HCT116 (cell line): ENCODE data around the gene DYRK2. TPM values are rescaled to one million over a fixed set of nuclear protein-coding genes. Genes with fewer than 3 reads are reported as not detected.

Experiments used
- ATAC-seq: fragments of 200-7000 bp; cut with Tn5 transposase; 2 replicates; pipeline ENCODE4 v1.9.1; 2020; ENCODE audit warnings: mild to moderate bottlenecking, moderate library complexity
- BruUV-seq: library from RNA; stranded (reverse); fragments of 400-500 nt; replicated peaks from 2 replicates; lab custom pipeline; 2021; lab: Mats Ljungman, UMichigan
- CTCF ChIA-PET: fragments of 300-600 bp; sonication (Branson Sonifier 250); formaldehyde crosslinking; loops from one replicate; lab custom pipeline; 2021; ENCODE audit warnings: antibody characterized with exemption; lab: Charles Lee
- POLR2A ChIA-PET: fragments of 300-600, 350-600 bp; sonication (Branson Sonifier 250); formaldehyde crosslinking; loops from one replicate; lab custom pipeline; 2021; ENCODE audit warnings: antibody characterized with exemption; lab: Charles Lee
- RAD21 ChIA-PET, 2 experiments: fragments of 300-600 bp; sonication (Branson Sonifier 250); formaldehyde crosslinking; loops; one replicate each; lab custom pipeline; 2023; ENCODE audit warnings: low total read pairs in 2 of 2; ENCODE audit not compliant: uncharacterized antibody in 2 of 2, unreplicated experiment in 2 of 2, low non-redundant PET in 1 of 2; lab: Charles Lee
- DNase-seq: peaks from one replicate; pipeline ENCODE4 v3.0.0-alpha.2; 2010; ENCODE audit warnings: low read depth, low spot score
- H2AFZ ChIP-seq: fragments of 200-600 bp; shearing (Covaris generic), sonication (generic); 2 replicates; pipeline ENCODE4 v1.6.1; 2017; ENCODE audit warnings: low read depth, mixed run types, mixed read lengths, antibody characterized with exemption, low read length; ENCODE audit not compliant: poor library complexity, severe bottlenecking
- H3K27ac ChIP-seq: 2 replicates; pipeline ENCODE4 v1.5.1; 2012; ENCODE audit warnings: low read depth, low read length
- H3K27me3 ChIP-seq: fragments of 200-600 bp; sonication (generic); 2 replicates; pipeline ENCODE4 v1.6.1; 2016; ENCODE audit warnings: mixed run types, low read length, mixed read lengths; ENCODE audit not compliant: insufficient read depth
- H3K36me3 ChIP-seq, 2 experiments: fragments of 200-500 bp in 1 of 2; fragments of 200-600 bp in 1 of 2; sonication (Bioruptor generic) in 1 of 2; sonication (generic) in 1 of 2; 2 replicates each; pipeline versions ENCODE4 v1.5.1 to v1.6.1; 2014 to 2016; ENCODE audit warnings: low read length in 2 of 2, inconsistent platforms in 1 of 2, mixed read lengths in 1 of 2, mixed run types in 1 of 2; ENCODE audit not compliant: insufficient read depth in 2 of 2, control insufficient read depth in 1 of 2
- H3K4me1 ChIP-seq, 2 experiments: fragments of 200-600 bp in 1 of 2; sonication (generic) in 1 of 2; 2 replicates each; pipeline versions ENCODE4 v1.5.1 to v1.6.1; 2012 to 2017; ENCODE audit warnings: low read length in 2 of 2, inconsistent platforms in 1 of 2, mild to moderate bottlenecking in 1 of 2, mixed read lengths in 1 of 2, mixed run types in 1 of 2, moderate library complexity in 1 of 2; ENCODE audit not compliant: insufficient read depth in 2 of 2, control insufficient read depth in 1 of 2
- H3K4me2 ChIP-seq: fragments of 200-600 bp; sonication (generic); 2 replicates; pipeline ENCODE4 v1.6.1; 2017; ENCODE audit warnings: mixed run types, low read length, mixed read lengths
- H3K4me3 ChIP-seq, 2 experiments: fragments of 200-600 bp in 1 of 2; sonication (generic) in 1 of 2; replicated peaks in 1 of 2; 2 replicates each; pipeline ENCODE4 v1.5.1; 2011 to 2016; ENCODE audit warnings: low read length in 2 of 2, control low read depth in 1 of 2, low read depth in 1 of 2, mild to moderate bottlenecking in 1 of 2, mixed read lengths in 1 of 2, mixed run types in 1 of 2
- H3K79me2 ChIP-seq: fragments of 200-600 bp; sonication (generic); 2 replicates; pipeline ENCODE4 v1.6.1; 2017; ENCODE audit warnings: mild to moderate bottlenecking, mixed run types, low read length, moderate library complexity, mixed read lengths; ENCODE audit not compliant: insufficient read depth
- H3K9ac ChIP-seq: fragments of 200-600 bp; sonication (generic); 2 replicates; pipeline ENCODE4 v1.6.1; 2016; ENCODE audit warnings: low read length, mixed read lengths
- H3K9me2 ChIP-seq: fragments of 200-600 bp; sonication (generic), shearing (Covaris generic); 2 replicates; pipeline ENCODE4 v1.6.1; 2017; ENCODE audit warnings: mixed run types, mild to moderate bottlenecking, moderate library complexity; ENCODE audit not compliant: insufficient read depth
- H3K9me3 ChIP-seq, 2 experiments: fragments of 200-500 bp in 1 of 2; fragments of 200-600 bp in 1 of 2; sonication (Bioruptor generic) in 1 of 2; sonication (generic) in 1 of 2; 2 replicates each; pipeline ENCODE4 v1.6.1; 2014 to 2017; ENCODE audit warnings: low read length in 2 of 2, mixed read lengths in 2 of 2, inconsistent platforms in 1 of 2, low read depth in 1 of 2, mild to moderate bottlenecking in 1 of 2, mixed run types in 1 of 2, moderate library complexity in 1 of 2; ENCODE audit not compliant: control insufficient read depth in 1 of 2, insufficient read depth in 1 of 2
- H4K20me1 ChIP-seq: fragments of 200-600 bp; sonication (generic), shearing (Covaris generic); 2 replicates; pipeline ENCODE4 v1.6.1; 2017; ENCODE audit warnings: mixed run types, mild to moderate bottlenecking, moderate library complexity; ENCODE audit not compliant: insufficient read depth
- ATF3 ChIP-seq: IDR thresholded peaks from 2 replicates; pipeline ENCODE4 v1.6.1; 2012
- CBX3 ChIP-seq: IDR thresholded peaks from 2 replicates; pipeline ENCODE4 v1.6.1; 2012; ENCODE audit warnings: low read depth
- CEBPB ChIP-seq: IDR thresholded peaks from 2 replicates; pipeline ENCODE4 v1.6.1; 2012; ENCODE audit warnings: low read depth
- CTCF ChIP-seq, 3 experiments: fragments of 200-600 bp in 1 of 3; sonication (generic) in 1 of 3; IDR thresholded peaks in 2 of 3; conservative IDR thresholded peaks in 1 of 3; 2 replicates each; pipeline ENCODE4 v1.5.1; 2012 to 2017; ENCODE audit warnings: low read depth in 2 of 3, low read length in 2 of 3, antibody characterized with exemption in 1 of 3, borderline replicate concordance in 1 of 3, control low read depth in 1 of 3, mild to moderate bottlenecking in 1 of 3, mixed read lengths in 1 of 3, mixed run types in 1 of 3, moderate library complexity in 1 of 3; ENCODE audit not compliant: insufficient read depth in 1 of 3
- EGR1 ChIP-seq: IDR thresholded peaks from 2 replicates; pipeline ENCODE4 v1.6.1; 2012; ENCODE audit warnings: low read depth
- ELF1 ChIP-seq: IDR thresholded peaks from 2 replicates; pipeline ENCODE4 v1.6.1; 2012; ENCODE audit warnings: low read depth, borderline replicate concordance
- EZH2 ChIP-seq: fragments of 200-600 bp; sonication (generic); IDR thresholded peaks from 2 replicates; pipeline ENCODE4 v1.6.1; 2017; ENCODE audit warnings: antibody characterized with exemption, mixed run types
- EZH2phosphoT487 ChIP-seq: fragments of 200-600 bp; IDR thresholded peaks from 2 replicates; pipeline ENCODE4 v1.6.1; 2018; ENCODE audit warnings: antibody characterized with exemption, borderline replicate concordance
- JUND ChIP-seq: IDR thresholded peaks from 2 replicates; pipeline ENCODE4 v1.6.1; 2012
- POLR2A ChIP-seq: IDR thresholded peaks from 2 replicates; pipeline ENCODE4 v1.7.0; 2011; ENCODE audit warnings: borderline replicate concordance; ENCODE audit not compliant: insufficient read depth, insufficient read length; ENCODE audit errors: extremely low read depth
- POLR2AphosphoS5 ChIP-seq: IDR thresholded peaks from 2 replicates; pipeline ENCODE4 v1.6.1; 2011; ENCODE audit warnings: mild to moderate bottlenecking, low read depth, low read length, moderate library complexity
- RAD21 ChIP-seq: IDR thresholded peaks from 2 replicates; pipeline ENCODE4 v1.6.1; 2012; ENCODE audit warnings: low read depth, mild to moderate bottlenecking
- REST ChIP-seq: IDR thresholded peaks from 2 replicates; pipeline ENCODE4 v1.6.1; 2012; ENCODE audit warnings: low read depth
- SIN3A ChIP-seq: IDR thresholded peaks from 2 replicates; pipeline ENCODE4 v1.6.1; 2012; ENCODE audit warnings: low read depth
- SP1 ChIP-seq: IDR thresholded peaks from 2 replicates; pipeline ENCODE4 v1.6.1; 2012; ENCODE audit warnings: low read depth
- SRF ChIP-seq: IDR thresholded peaks from 2 replicates; pipeline ENCODE4 v1.6.1; 2012; ENCODE audit warnings: low read depth
- ZFX ChIP-seq: fragments of 450-650 bp; IDR thresholded peaks from 2 replicates; pipeline ENCODE4 v1.6.1; 2017
- intact Hi-C: fragments of 100-400 bp; cut with micrococcal nuclease; formaldehyde crosslinking; loops from 2 replicates; pipeline ENCODE4 v1.10.0; 2022
- total RNA-seq: library from RNA; stranded (reverse); gene quantifications from one replicate; pipeline ENCODE4 v1.2.1, GENCODE V29; 2021; ENCODE audit not compliant: unreplicated experiment
- TF ChIP-seq, protein P1 (sequence below): IDR thresholded peaks from 2 replicates; pipeline ENCODE4 v1.6.1; 2011; ENCODE audit warnings: mild to moderate bottlenecking, low read length, moderate library complexity; ENCODE audit not compliant: insufficient replicate concordance; ENCODE audit errors: extremely low read depth

Gene DYRK2
- total RNA-seq, 1 experiment from 2014 or later: 28.7 TPM

DNA sequence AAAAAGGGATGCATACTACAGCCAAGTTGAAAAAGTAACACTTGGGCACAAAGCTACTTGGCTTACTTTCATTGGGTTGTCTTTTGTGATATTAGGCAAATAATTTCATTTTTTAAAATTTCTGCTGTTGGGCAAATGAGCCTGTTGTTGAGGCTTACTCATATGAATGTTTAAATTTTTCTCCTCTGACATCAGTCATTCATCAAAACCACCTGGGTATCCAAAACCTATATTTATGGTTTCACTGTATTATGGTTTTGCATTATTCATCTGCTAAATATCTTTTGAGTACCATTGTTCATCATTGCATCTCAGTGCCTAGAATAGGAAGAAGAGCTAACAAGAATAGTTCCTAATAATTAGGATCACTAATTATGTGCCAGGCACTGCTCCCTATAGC, 28.1 kb downstream of the DYRK2 start:
- Histone ChIP-seq H4K20me1 (no peaks in the 10 kb centered on the region), H2AFZ (no peak overlapping the region), H3K79me2 (no peaks in the 10 kb centered on the region), H3K36me3 (no peaks in the 10 kb centered on the region), H3K4me1 (peaks cover 0 to 6% of the 10 kb centered on the region in 2 experiments; a peak in 2 of 4 replicates), H3K9ac (no peak overlapping the region), H3K27me3 (no peaks in the 10 kb centered on the region), H3K9me2 (no peaks in the 10 kb centered on the region), H3K4me3 (no peak overlapping the region), H3K27ac (no peak overlapping the region), H3K9me3 (no peaks in the 10 kb centered on the region), H3K4me2 (no peak overlapping the region)
- ChIA-PET POLR2A (no interaction called here), CTCF (no interaction called here), RAD21 (no interaction called here)
- ATAC-seq (no peak), DNase-seq (no peak)
- intact Hi-C loops: no loop called here
- BruUV-seq: no TSS peak
- TF ChIP-seq JUND: no peak
- no peak for TF ChIP-seq ELF1
- no peak for TF ChIP-seq CEBPB
- no peak for TF ChIP-seq EZH2
- no peak for TF ChIP-seq CBX3
- TF ChIP-seq ZFX: no peak
- TF ChIP-seq SIN3A: no peak
- no peak for TF ChIP-seq SP1
- no peak for TF ChIP-seq RAD21
- TF ChIP-seq ATF3: no peak
- no peak for TF ChIP-seq EGR1
- TF ChIP-seq EZH2phosphoT487: no peak
- TF ChIP-seq CTCF (IDR thresholded peaks at IDR 0.05 in 2 of 3, conservative IDR thresholded peaks at IDR 0.05 in 1 of 3; ENCODE audit: borderline replicate concordance in 1 of 3, insufficient read depth in 1 of 3, low read depth in 2 of 3, low read length in 2 of 3): no peak
- no peak for TF ChIP-seq POLR2A
- TF ChIP-seq REST: no peak
- TF ChIP-seq SRF: no peak
- TF ChIP-seq POLR2AphosphoS5: no peak
- TF ChIP-seq, protein P1, sequence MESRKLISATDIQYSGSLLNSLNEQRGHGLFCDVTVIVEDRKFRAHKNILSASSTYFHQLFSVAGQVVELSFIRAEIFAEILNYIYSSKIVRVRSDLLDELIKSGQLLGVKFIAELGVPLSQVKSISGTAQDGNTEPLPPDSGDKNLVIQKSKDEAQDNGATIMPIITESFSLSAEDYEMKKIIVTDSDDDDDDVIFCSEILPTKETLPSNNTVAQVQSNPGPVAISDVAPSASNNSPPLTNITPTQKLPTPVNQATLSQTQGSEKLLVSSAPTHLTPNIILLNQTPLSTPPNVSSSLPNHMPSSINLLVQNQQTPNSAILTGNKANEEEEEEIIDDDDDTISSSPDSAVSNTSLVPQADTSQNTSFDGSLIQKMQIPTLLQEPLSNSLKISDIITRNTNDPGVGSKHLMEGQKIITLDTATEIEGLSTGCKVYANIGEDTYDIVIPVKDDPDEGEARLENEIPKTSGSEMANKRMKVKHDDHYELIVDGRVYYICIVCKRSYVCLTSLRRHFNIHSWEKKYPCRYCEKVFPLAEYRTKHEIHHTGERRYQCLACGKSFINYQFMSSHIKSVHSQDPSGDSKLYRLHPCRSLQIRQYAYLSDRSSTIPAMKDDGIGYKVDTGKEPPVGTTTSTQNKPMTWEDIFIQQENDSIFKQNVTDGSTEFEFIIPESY: no peak
